Measurements from ENCODE around the gene RNASEH2A. TPM values are rescaled to one million over a fixed set of nuclear protein-coding genes. Genes with fewer than 3 reads are reported as not detected.
A peak's percentile ranks its signal among the peaks of the same experiment; 100 is the strongest.

The RNASEH2A gene
- total RNA-seq, 2 experiments from 2014 or later = 40.3 to 44.1 TPM

DNA sequence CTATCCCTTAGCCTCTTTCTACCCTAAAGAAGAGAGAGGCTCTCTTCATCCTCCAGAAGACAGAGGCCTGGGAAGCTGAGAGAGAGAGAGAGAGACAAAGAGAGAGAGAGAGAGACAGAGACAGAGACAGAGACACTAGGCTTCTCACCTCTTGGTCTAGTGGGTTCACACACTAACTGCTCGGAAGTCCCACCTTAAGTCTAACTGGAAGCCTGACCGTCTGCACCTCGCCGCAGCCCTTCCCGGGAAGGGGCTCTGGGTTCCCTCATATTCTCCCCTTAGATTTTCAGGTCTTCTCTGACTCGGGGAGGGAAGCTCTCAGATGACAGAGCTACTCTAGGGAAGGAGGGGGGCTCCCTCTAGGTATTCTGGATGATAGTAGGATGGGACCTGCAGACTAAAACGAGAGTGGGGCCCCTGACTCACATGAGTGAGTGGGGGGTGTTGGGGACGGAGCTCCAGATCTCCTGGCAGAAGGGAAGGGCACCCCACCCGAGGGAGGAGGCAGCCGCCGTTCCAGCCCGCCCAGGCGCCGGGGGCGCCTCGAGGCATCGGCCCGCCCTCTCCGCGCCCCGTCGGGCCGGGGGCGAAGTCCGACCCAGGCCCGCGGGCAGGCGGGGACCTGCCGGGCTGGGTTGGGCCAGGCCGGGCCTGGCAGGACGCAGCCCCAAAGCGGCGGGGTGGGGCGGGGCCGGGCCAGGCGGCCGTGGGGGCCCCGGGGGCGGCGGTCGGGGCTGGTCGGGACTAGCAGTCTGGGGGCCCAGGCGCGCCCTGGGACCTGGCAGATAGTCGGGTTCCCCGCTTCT lies 17.1 kb upstream of the RNASEH2A start:
- peaks cover 27% of the 10 kb centered on the region for H3K4me1 Mint-ChIP-seq (ENCODE audit: low read depth)
- peak overlapping the region; percentile 95 for H3K4me3 Mint-ChIP-seq
- no peaks in the 10 kb centered on the region for H3K27me3 Mint-ChIP-seq
- peaks cover 18% of the 10 kb centered on the region for H3K36me3 Mint-ChIP-seq (ENCODE audit: low read depth)
- peak overlapping the region; percentile 94 for H3K27ac Mint-ChIP-seq
- intact Hi-C loops (cut with micrococcal nuclease) = no loop called here
- peak; percentile 65 for DNase-seq
- TF ChIP-seq, protein P1, sequence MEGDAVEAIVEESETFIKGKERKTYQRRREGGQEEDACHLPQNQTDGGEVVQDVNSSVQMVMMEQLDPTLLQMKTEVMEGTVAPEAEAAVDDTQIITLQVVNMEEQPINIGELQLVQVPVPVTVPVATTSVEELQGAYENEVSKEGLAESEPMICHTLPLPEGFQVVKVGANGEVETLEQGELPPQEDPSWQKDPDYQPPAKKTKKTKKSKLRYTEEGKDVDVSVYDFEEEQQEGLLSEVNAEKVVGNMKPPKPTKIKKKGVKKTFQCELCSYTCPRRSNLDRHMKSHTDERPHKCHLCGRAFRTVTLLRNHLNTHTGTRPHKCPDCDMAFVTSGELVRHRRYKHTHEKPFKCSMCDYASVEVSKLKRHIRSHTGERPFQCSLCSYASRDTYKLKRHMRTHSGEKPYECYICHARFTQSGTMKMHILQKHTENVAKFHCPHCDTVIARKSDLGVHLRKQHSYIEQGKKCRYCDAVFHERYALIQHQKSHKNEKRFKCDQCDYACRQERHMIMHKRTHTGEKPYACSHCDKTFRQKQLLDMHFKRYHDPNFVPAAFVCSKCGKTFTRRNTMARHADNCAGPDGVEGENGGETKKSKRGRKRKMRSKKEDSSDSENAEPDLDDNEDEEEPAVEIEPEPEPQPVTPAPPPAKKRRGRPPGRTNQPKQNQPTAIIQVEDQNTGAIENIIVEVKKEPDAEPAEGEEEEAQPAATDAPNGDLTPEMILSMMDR (IDR thresholded peaks at IDR 0.05) = no peak
- peak; percentile 0 for ATAC-seq
- ChIA-PET POLR2A (interaction anchor here (0.7 to 1.7 kb wide), 4 partner anchors 11 to 67 kb away, joined by 4 to 17 read pairs (median 5); partner anchors contain the start of genes GET3 and TRIR), CTCF (interaction anchor here (1.0 to 2.9 kb wide), 4 partner anchors 12 to 96 kb away, joined by 3 to 26 read pairs (median 4); partner anchors contain the start of gene RNASEH2A)
- no peaks in the 10 kb centered on the region for H3K9me3 Mint-ChIP-seq

DNA sequence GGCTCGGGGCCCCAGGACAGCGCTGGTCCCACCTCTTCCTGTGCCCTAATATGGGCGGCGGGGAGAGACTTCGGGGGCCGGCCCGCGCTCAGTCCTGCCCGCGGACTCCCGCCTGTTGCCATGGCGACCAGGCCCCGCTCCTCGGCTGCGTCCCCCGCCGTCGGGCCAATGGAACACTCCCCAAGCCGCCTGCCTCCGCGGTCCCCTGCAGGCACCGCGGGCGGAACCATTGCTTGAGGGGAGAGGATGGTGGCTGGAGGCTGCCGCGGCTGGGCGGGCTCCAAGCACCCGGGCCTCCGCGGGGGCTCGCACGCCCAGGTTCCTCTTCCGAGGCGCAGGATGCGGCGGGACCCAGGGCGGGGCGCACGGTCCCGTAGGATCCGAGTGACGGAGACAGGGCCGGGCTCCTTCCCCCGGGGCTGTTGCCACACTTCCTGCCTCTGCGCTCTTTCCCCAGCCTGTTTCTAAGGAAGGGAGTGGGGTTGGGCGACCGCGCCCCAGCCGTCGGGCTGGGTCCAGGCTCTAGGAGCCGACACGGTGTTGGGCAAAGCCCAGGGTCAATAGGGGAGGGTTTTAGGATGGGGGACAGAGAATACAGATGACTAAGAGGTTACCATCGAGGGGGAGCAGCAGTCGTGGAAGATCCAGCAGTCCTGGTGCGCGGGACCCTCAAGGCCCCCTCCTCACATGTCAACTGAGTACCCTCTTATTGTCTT lies 16.3 kb upstream of the RNASEH2A start:
- TF ChIP-seq, protein P1 (IDR thresholded peaks at IDR 0.05) = no peak
- intact Hi-C loops (cut with micrococcal nuclease) = no loop called here
- POLR2A ChIA-PET = interaction anchor here (0.6 to 1.7 kb wide), 9 partner anchors 8 to 277 kb away, joined by 3 to 17 read pairs (median 4); partner anchors contain the start of genes GET3 and TRIR
- peaks cover 21% of the 10 kb centered on the region for H3K36me3 Mint-ChIP-seq (ENCODE audit: low read depth)
- H3K27ac Mint-ChIP-seq = peak overlapping the region; percentile 98
- ATAC-seq = peak; percentile 52
- no peaks in the 10 kb centered on the region for H3K9me3 Mint-ChIP-seq
- peak; percentile 98 for DNase-seq
- peaks cover 34% of the 10 kb centered on the region for H3K4me1 Mint-ChIP-seq (ENCODE audit: low read depth)
- CTCF ChIA-PET = interaction anchor here (2.6 to 14.2 kb wide), 4 partner anchors 10 to 57 kb away, joined by 8 to 480 read pairs (median 176); no protein-coding TSS in a partner anchor
- no peaks in the 10 kb centered on the region for H3K27me3 Mint-ChIP-seq
- peak overlapping the region; percentile 95 for H3K4me3 Mint-ChIP-seq

DNA sequence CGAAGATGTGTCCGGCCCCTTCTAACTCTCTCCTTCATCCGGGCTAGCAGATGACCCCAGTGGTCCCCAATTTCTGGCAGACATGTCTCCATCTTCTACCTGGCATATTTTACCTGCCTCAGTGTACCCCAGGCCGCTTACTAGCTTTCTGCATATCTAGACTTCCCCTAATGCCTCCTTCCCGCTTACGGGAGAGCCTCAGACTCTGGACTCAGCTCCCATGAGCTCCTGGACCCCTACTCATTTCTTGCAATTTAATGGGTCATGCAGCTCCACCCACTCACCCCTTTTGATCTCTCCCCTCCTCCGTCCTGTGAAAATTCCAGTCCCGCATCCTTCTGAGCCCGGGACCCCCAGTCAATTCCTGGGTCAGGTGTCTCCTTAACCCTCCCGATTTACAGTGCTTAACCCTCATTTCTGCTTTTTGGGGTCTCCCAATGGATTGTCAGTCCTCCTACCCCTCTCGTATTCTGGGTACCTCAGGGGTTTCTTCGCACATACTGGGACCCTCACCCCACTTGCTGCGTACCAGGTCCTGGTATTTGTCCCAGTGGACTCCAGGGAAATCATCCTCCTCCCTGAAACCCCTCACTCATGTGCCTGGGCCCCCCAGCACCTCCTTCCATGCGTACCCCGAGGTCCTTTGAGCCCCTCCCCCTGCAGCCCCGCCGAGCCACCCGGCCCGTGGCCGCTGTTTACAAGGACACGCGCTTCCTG lies 15.6 kb upstream of the RNASEH2A start:
- Mint-ChIP-seq H3K9me3 (no peaks in the 10 kb centered on the region), H3K27ac (peak overlapping the region; percentile 98), H3K4me1 (ENCODE audit: low read depth) (peaks cover 37% of the 10 kb centered on the region), H3K27me3 (no peaks in the 10 kb centered on the region), H3K4me3 (peak overlapping the region; percentile 95), H3K36me3 (ENCODE audit: low read depth) (peaks cover 21% of the 10 kb centered on the region)
- ATAC-seq = no peak
- peak; percentile 37 for DNase-seq
- ChIA-PET CTCF (interaction anchor here (1.3 to 14.2 kb wide), 4 partner anchors 11 to 56 kb away, joined by 4 to 480 read pairs (median 167); partner anchors contain the start of gene RNASEH2A), POLR2A (interaction anchor here (0.5 to 3.3 kb wide), 23 partner anchors 8 to 459 kb away, joined by 3 to 97 read pairs (median 4); partner anchors contain the start of genes FBXW9, GET3, RNASEH2A and TNPO2)
- intact Hi-C loops (cut with micrococcal nuclease) = no loop called here
- TF ChIP-seq, protein P1 (IDR thresholded peaks at IDR 0.05) = no peak

DNA sequence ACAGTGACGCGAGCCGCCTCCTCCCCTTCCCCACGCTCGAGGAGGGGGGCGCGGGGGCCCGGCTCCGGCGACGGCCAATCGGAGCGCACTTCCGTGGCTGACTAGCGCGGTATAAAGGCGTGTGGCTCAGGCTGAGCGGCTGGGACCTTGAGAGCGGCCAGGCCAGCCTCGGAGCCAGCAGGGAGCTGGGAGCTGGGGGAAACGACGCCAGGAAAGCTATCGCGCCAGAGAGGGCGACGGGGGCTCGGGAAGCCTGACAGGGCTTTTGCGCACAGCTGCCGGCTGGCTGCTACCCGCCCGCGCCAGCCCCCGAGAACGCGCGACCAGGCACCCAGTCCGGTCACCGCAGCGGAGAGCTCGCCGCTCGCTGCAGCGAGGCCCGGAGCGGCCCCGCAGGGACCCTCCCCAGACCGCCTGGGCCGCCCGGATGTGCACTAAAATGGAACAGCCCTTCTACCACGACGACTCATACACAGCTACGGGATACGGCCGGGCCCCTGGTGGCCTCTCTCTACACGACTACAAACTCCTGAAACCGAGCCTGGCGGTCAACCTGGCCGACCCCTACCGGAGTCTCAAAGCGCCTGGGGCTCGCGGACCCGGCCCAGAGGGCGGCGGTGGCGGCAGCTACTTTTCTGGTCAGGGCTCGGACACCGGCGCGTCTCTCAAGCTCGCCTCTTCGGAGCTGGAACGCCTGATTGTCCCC lies 14.9 kb upstream of the RNASEH2A start, which contains the start of gene JUNB:
TSS of gene JUNB (plus strand) at position 142 of the 706 bp plus-strand sequence. CDS start at position 428, 286 bp downstream.
- POLR2A ChIA-PET = interaction anchor here (0.5 to 3.3 kb wide), 25 partner anchors 9 to 460 kb away, joined by 3 to 97 read pairs (median 4); partner anchors contain the start of genes FBXW9, GET3, RNASEH2A and TNPO2
- Mint-ChIP-seq H3K27me3 (no peaks in the 10 kb centered on the region), H3K4me3 (peak within 1 kb of the TSS; percentile 95), H3K36me3 (ENCODE audit: low read depth) (peaks cover 21% of the 10 kb centered on the region), H3K9me3 (no peaks in the 10 kb centered on the region), H3K4me1 (ENCODE audit: low read depth) (peaks cover 44% of the 10 kb centered on the region), H3K27ac (peak within 1 kb of the TSS; percentile 98)
- DNase-seq = peak; percentile 95
- TF ChIP-seq, protein P1 (IDR thresholded peaks at IDR 0.05) = no peak
- ATAC-seq = peak; percentile 42
- CTCF ChIA-PET = interaction anchor here (1.3 to 14.2 kb wide), 5 partner anchors 11 to 56 kb away, joined by 4 to 480 read pairs (median 8); partner anchors contain the start of genes RNASEH2A and THSD8
- intact Hi-C loops (cut with micrococcal nuclease) = no loop called here

Measured in activated CD8-positive, alpha-beta T cell treated with anti-CD3 and anti-CD28 coated beads for 36 hours (primary cell).